Testis (tissue), 3 donors: ENCODE results near the gene TSPAN8. TPM values are rescaled to one million over a fixed set of nuclear protein-coding genes. Genes with fewer than 3 reads are reported as not detected.

Source experiments
- DNase-seq: peaks from one replicate; pipeline ENCODE4 v3.0.0-alpha.2; 2019
- H3K27ac ChIP-seq, 2 donors: fragments of 200-600 bp; sonication (generic); one replicate each; pipeline ENCODE4 v1.5.1; 2019
- H3K27me3 ChIP-seq: fragments of 200-600 bp; sonication (generic); one replicate; pipeline ENCODE4 v1.5.1; 2019
- H3K36me3 ChIP-seq: fragments of 200-600 bp; sonication (generic); one replicate; pipeline ENCODE4 v1.5.1; 2017; ENCODE audit warnings: low read depth; ENCODE audit errors: missing control alignments
- H3K4me1 ChIP-seq: fragments of 200-600 bp; sonication (generic); one replicate; pipeline ENCODE4 v1.5.1; 2019
- H3K4me3 ChIP-seq, 2 donors: fragments of 200-600 bp; sonication (generic); one replicate each; pipeline ENCODE4 v1.5.1; 2017 to 2019
- H3K9me3 ChIP-seq: fragments of 200-600 bp; sonication (generic); one replicate; pipeline ENCODE4 v1.5.1; 2017
- POLR2A ChIP-seq: fragments of 450-650 bp; IDR thresholded peaks from one replicate; pipeline ENCODE4 v1.6.1; 2017; ENCODE audit warnings: antibody characterized with exemption, mild to moderate bottlenecking, moderate library complexity
- WGBS, 2 donors: methylation state at CpG; one replicate each; pipeline ENCODE4 v1.1.5; 2018; 5-methylcytosine and 5-hydroxymethylcytosine counted together
- intact Hi-C: fragments of 100-400 bp; cut with DNase I; formaldehyde crosslinking; loops from one replicate; pipeline ENCODE4 v1.15.1; 2023; ENCODE audit warnings: low total_unique reads
- polyA plus RNA-seq: library from polyadenylated mRNA; stranded (reverse); fragments of 350-450 nt; fragmentation: Illumina TruSeq; extraction: RNeasy Lipid Tissue Mini Kit (QIAGEN cat#74804); gene quantifications from one replicate; pipeline ENCODE4 v1.2.3, GENCODE V29; 2014; ENCODE audit warnings: low read depth, low replicate concordance; ENCODE audit not compliant: insufficient read depth
- total RNA-seq, 2 donors: library from RNA; depleted of rRNA; stranded (reverse); fragments of >200 nt; gene quantifications; one replicate each; pipeline ENCODE4 v1.2.3, GENCODE V29; 2016
- TF ChIP-seq, protein P1 (sequence below), 3 experiments: fragments of 450-650 bp in 2 of 3; fragments of 200-600 bp in 1 of 3; sonication (generic) in 1 of 3; IDR thresholded peaks; one replicate each; pipeline ENCODE4 v1.5.1; 2016 to 2019; ENCODE audit warnings: antibody characterized with exemption in 3 of 3, mild to moderate bottlenecking in 2 of 3, moderate library complexity in 1 of 3

Gene TSPAN8
- total and polyA plus RNA-seq, 3 donors from 2014 or later: 1.3 to 6.2 (median 4.7) TPM

DNA sequence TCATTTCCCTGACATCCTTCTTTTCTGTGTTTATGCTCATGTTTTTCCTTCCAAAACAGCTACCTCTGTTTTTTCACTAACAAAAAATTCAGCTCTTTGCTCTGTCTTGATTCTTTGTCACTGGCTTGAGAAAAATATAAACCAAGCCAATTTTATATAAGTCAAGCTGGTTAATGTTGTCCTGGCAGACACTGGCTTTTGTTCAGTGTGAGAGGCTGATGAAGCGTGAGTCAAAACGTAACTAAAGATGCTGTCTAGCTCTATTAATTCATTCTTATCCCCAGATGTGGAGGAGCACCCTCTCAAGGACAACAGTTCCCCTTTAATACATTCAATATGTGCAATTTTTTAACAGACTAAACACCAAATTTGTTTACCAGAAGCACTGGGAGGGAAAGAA lies 15.8 kb downstream of the TSPAN8 start:
- Histone ChIP-seq H3K36me3 (no peaks in the 10 kb centered on the region), H3K27me3 (no peaks in the 10 kb centered on the region), H3K4me1 (no peaks in the 10 kb centered on the region), H3K4me3 (no peak overlapping the region), H3K9me3 (no peaks in the 10 kb centered on the region), H3K27ac (peak overlapping the region; percentile 0 to 50)
- no peak for DNase-seq
- TF ChIP-seq, protein P1, sequence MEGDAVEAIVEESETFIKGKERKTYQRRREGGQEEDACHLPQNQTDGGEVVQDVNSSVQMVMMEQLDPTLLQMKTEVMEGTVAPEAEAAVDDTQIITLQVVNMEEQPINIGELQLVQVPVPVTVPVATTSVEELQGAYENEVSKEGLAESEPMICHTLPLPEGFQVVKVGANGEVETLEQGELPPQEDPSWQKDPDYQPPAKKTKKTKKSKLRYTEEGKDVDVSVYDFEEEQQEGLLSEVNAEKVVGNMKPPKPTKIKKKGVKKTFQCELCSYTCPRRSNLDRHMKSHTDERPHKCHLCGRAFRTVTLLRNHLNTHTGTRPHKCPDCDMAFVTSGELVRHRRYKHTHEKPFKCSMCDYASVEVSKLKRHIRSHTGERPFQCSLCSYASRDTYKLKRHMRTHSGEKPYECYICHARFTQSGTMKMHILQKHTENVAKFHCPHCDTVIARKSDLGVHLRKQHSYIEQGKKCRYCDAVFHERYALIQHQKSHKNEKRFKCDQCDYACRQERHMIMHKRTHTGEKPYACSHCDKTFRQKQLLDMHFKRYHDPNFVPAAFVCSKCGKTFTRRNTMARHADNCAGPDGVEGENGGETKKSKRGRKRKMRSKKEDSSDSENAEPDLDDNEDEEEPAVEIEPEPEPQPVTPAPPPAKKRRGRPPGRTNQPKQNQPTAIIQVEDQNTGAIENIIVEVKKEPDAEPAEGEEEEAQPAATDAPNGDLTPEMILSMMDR (IDR thresholded peaks at IDR 0.05): no peak
- no peak for TF ChIP-seq POLR2A
- 41 to 64% methylated on average over 2 of the region's 2 CpGs for WGBS, 2 donors
- intact Hi-C loops: no loop called here

DNA sequence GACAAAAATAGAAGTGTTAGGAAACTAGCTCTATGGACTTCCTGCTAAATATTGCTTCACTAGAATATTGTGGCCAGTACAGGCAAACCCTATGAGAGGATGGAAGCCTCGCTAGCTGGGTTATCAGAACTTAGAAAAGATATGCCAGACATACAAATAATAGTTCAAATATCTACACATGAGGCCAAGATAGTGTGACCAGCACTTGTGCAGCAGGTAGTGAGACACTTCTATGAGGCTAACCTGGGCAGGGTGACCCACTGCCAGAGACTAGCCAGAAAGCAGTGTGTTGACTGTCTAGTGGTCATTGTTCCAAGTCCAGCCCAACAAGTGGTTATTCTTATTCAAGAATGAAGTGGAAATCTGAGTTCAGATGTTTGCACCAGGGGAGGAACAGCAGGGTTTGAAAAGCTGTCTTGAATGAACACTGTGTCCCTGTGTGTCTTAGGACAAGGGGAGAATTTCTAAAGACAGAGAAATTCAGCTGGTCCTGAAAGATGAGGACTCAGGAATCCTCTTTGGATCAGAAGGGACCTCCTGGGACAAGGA lies 16.3 kb downstream of the TSPAN8 start:
- no peak for TF ChIP-seq POLR2A
- TF ChIP-seq, protein P1 (IDR thresholded peaks at IDR 0.05): no peak
- H3K27ac ChIP-seq: peak overlapping the region; percentile 0 to 50

DNA sequence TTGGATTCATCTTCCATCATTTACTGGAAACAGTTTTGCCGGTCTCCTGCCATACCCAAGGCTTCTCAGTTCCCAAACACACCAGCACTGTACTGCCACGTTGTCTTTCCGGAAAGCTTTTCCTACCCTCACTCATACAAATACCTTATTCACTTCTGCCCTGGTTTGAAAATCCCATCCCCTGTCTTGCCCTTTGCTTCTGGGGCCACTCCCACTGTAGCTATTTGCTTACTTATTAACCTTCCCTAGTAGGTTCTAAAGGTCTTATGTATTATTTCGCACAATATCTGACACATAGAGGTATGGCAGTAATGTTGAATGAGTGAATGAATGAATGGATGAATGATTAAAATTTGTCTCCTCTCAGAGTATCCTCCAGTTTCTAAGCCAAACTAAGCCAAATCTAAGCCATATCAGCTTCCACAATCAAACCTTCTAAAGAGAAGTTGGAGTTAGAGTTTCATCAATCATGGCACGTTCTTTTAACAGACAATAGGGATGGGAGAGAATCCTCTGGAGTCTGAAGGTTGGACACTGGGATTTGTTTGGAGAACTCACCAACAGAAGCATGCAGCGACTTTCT lies 18.6 kb downstream of the TSPAN8 start:
- no peak for TF ChIP-seq POLR2A
- TF ChIP-seq, protein P1 (IDR thresholded peaks at IDR 0.05): no peak
- 80 to 93% methylated on average over 6 of the region's 6 CpGs for WGBS, 2 donors
- no peaks in the 10 kb centered on the region for H3K9me3 ChIP-seq
- H3K4me1 ChIP-seq: no peaks in the 10 kb centered on the region
- no peak overlapping the region for H3K27ac ChIP-seq
- intact Hi-C loops: no loop called here
- H3K27me3 ChIP-seq: no peaks in the 10 kb centered on the region
- H3K4me3 ChIP-seq: no peak overlapping the region
- no peak for DNase-seq
- H3K36me3 ChIP-seq: no peaks in the 10 kb centered on the region

More for the DNA sequence above, 16.3 kb downstream of the TSPAN8 start:
- 69 to 74% methylated on average over 1 of the region's 1 CpG for WGBS, 2 donors
- no peaks in the 10 kb centered on the region for H3K27me3 ChIP-seq
- no peaks in the 10 kb centered on the region for H3K9me3 ChIP-seq
- DNase-seq: no peak
- H3K4me3 ChIP-seq: no peak overlapping the region
- H3K4me1 ChIP-seq: no peaks in the 10 kb centered on the region
- no peaks in the 10 kb centered on the region for H3K36me3 ChIP-seq
- intact Hi-C loops: no loop called here

DNA sequence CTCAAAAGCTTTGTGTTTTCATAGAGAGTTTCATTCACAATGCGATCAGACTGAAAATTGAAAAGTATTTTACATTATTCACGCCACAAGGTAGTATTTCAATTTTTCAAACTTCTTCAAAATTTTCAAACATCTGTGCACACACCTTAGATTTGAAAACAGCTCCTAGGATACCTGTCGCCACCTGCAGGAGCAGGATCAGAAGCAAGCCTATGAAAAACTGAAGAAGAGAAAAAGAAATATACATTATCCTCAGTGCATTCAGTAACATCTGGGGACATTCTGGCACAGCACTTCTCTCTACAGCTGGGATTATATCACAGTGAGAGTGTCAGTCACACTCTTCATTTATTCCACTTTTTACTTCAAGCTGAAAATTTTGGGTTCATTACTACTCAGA lies 19.8 kb downstream of the TSPAN8 start:
- Histone ChIP-seq H3K27me3 (no peaks in the 10 kb centered on the region), H3K27ac (no peak overlapping the region), H3K4me3 (no peak overlapping the region), H3K36me3 (no peaks in the 10 kb centered on the region), H3K4me1 (no peaks in the 10 kb centered on the region), H3K9me3 (no peaks in the 10 kb centered on the region)
- intact Hi-C loops: no loop called here
- WGBS, 2 donors: 80 to 93% methylated on average over 3 of the region's 3 CpGs
- no peak for DNase-seq
- TF ChIP-seq POLR2A: no peak
- TF ChIP-seq, protein P1 (IDR thresholded peaks at IDR 0.05): no peak

DNA sequence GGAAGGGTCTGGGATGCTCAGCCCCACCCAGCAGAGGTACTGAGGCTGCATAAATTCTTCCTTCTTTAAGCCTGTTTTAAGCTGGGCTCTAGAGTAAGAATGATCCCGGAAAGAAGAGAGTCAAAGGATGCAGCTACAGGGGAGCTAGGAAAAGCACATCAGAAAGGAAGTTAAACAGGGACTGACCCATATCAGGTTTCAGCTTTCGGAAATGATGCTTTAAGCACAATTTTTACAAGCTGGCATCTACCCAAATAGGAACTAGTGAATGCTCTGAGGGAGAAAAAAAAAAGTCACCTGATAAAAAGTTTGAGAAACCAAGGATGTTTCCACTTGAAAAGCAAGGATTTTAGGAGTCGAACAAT lies 22.0 kb downstream of the TSPAN8 start:
- no peak overlapping the region for H3K4me3 ChIP-seq
- WGBS, 2 donors: 56 to 59% methylated on average over 3 of the region's 3 CpGs
- H3K9me3 ChIP-seq: no peaks in the 10 kb centered on the region
- no peaks in the 10 kb centered on the region for H3K4me1 ChIP-seq
- intact Hi-C loops: no loop called here
- no peak overlapping the region for H3K27ac ChIP-seq
- H3K36me3 ChIP-seq: no peaks in the 10 kb centered on the region
- TF ChIP-seq, protein P1 (IDR thresholded peaks at IDR 0.05): no peak
- TF ChIP-seq POLR2A: no peak
- no peaks in the 10 kb centered on the region for H3K27me3 ChIP-seq
- no peak for DNase-seq
